AG08395 (cell line): Measurements from ENCODE around the gene HYAL2.
"Not testable (repeated sequence)": the region's sequence is repeated elsewhere in the genome, so short reads cannot be mapped to it uniquely, and the experiment has no call there.

Source experiments
- DNase-seq: peaks from one replicate; pipeline ENCODE4 v3.0.0; 2012; ENCODE audit warnings: mixed read lengths, low spot score

The HYAL2 gene

GRCh38 chr3:50312041-50312440, 10.5 kb downstream of the HYAL2 start:
- not testable (repeated sequence) for DNase-seq

DNA sequence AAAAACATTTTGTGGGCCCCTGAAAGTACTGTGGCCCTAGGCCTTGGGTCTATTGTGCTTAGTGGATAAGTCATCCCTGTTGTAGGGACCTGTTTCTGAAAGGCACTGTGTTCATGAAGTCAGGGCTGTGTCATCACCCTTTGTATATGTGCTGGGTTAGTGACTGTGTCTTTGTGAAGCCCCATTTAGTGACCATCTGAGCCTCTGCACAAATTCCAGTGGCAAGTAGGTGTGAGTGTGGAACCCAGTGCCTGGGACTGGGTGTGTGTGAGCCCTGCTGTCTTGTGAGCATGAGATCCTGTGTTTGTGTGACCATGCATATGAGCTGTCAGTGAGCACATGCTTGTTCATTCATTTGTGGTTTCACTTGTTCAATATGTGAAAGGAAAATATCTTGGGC, 17.9 kb downstream of the HYAL2 start:
- no peak for DNase-seq

DNA sequence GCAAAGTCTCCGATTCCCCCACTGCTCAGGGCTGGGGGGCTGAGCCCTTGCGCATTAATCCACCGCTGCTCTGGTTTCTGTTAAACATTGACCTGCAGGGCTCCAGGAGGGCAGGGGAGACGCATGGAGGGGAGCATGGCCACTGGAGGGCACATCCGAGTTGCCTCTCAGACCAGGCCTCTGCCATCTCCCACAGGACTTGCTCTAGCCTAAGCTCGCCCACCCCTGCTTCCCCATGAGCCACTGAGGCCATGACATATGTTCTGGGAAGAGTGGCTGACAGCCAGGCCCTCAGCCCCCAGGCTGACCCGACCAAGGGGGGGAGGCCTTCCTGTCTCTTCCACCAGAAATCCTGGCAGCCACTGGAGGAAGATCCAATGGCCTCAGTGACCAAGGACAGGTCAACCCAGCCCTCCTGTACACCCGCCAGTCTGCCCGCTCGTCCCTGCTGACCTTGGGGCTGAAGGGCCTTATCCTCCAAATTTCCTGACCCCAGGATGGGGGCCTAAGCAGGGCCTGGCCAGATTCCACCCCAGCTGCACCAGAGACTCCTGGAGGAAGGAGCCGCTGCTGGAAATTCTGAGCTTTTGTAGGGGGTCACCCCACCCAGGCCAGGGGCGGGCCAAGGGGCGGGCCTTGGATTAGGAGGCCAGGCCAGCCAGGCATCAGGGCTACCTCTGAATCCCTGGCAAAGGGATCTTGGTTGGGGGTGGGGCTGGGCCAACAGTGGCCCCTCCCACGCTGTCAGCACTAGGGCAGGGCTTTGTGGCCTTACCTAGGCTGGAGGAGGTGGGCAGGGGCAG, 19.3 kb downstream of the HYAL2 start, which contains the start of gene HYAL1:
HYAL1 (minus strand) TSS at position 562 of the 803 bp plus-strand sequence. CDS start 618 bp downstream, outside the sequence.
- no peak for DNase-seq

DNA sequence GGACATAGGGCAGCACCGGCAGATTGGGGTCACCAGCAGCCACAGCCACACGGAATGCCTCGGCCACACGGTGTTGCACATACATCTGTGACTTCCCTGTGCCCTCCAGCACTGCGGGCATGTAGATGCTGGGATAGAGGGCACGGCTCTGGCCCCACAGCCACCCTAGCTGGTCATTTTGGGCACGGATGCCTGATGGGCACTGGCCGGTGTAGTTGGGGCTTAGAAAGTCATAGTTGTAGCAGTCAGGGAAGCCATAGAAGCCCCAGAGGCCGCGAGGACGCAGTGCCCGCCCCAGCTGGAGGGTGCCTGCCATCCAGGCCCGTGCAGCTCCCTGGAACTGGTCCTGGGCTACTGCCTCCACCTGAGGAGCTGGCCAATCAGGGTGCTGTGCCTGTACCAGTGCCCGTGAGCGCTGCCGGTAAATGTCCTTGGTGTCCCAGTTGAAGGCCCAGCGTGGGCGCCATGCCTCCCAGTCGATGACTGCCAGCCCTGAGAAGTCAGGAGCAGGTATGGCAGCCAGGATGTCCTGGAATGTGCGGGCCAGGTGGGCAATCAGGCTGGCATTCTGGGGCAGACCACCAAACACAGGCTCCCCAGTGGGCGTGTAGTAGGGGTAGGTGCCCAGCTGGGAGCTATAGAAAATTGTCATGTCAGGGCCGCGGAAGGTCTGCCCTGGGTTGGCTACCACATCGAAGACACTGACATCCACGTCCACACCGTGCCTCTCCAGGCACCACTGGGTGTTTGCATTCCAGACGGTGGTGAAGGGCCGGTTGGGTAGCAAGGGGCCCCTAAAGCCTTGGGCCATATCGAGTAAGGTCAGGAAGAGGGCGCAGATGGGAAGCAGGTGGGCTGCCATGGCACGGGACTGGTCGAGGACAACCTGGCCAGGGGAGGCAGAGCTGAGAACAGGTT, 20.2 kb downstream of the HYAL2 start:
- DNase-seq = no peak

GRCh38 chr3:50300681-50301254, 21.8 kb downstream of the HYAL2 start:
- DNase-seq = no peak

DNA sequence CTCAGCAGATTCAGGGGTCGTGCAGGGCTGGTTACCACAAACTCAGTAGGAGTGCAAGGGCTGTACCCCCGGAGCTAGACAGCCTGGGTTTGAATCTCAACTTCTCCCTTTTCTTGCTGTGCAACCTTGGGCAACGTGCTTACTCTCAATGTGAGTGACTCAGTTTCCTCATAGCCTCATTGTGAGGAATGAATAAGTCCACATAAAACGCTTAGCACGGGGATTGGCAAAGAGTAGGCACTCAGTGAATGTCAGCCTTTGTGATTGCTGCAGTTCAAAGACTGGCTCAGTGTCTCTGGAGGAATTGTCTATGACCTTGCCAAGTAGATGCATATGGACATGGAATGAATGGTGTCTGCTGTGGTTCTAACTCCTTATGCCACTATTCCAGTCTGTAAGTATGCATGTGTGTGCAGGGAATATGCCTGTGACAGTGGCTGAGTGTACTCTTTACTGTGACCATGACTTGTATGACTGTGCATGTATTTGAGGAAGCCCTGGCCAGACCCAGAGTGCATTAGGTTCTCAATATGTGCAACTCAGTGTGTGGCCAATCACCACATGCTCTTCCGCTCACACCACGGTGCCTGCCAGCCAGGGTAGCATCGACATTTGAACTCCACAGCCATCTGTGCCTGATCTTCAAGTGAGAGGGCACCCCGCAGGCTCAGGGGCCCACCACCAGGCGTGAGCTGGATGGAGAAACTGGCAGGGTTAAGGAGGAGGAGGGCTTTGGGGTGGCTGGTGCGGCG, 22.4 kb downstream of the HYAL2 start:
- DNase-seq = peak; percentile 32

GRCh38 chr3:50299638-50299928, 23.0 kb downstream of the HYAL2 start:
- no peak for DNase-seq

DNA sequence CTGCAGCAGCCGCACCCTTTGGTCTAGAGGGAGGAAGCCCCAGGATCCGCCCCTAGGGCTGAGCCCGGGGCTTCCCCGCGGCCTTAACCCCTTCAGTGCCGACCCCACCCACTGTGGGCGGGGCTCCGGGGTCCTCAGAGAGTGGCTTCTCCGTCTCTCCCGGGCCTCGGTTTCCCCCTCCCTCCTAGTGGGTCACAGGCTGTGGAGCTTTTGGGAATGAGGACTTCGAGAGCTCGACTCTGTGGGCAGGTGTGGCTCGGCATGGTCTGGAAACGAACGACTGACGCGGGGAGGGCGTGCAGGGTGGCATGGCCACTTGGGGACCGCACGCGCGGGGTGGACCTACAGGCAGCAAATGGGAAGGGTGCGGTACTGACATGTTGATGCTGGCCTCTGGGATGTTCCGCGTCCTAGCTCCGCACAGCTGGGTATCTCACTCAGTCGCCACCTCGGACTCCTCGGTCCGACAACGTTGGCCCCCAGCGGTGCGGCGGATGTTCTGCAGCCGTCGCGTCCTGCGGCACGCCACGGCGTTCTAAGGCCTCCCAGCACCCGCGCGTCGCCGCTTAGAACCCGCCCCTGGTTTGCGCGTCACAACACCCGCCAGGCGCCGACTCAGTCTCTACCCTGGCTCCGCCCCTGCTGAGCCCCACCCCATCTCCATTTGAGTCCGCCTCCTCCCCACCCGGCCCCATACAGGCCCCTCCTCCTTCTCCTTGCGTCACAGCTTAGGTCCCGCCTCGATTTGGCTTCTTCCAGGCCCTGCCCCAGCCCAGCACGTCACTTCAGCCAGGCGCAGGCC, 23.5 kb downstream of the HYAL2 start, which contains the start of the genes HYAL3 and NAA80:
HYAL3 (minus strand) TSS at position 570 of the 802 bp plus-strand sequence. CDS start 3,803 bp downstream, outside the sequence.
NAA80 (minus strand) TSS at position 570 of the 802 bp plus-strand sequence. CDS start 1,942 bp downstream, outside the sequence.
- peak; percentile 100 for DNase-seq

DNA sequence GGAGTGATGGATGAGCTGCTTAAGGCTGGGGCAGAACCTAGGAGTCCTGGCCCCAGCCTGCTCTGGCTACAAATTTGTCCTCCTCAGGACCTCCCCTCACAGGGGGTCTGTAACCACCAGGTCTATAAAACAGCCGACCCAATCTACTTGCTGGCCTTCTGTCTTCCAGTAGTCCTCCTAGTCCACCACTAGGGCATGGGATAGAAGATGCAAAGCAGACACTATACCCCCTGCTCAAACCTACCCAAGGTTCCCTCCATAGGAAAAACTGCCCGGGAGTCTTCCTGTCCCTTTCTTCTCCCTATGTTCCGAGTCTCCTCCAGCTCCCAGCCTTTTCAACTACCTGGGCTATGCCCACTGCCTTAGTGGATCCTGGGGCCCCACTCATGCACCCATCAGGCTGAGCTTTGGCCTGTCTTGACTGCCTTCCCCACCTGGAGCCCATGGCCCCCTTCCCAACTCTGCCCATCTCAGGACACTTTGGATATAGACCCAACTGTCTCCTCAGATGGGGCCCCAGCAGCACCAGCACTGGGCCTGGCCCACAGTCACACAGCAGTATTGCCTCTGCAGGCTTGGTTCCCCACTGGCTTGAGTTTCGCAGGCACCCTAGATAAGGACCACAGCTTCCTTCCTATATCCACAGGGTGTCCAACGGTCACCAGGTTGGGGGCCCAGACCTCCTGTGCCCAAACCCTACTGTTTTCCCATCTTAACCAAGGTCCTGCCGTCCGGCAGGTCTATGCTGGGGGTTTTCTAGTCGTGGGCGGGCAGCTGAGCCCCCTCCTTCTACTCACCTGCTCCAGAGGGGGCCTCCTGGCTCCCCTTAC, 24.4 kb downstream of the HYAL2 start:
- no peak for DNase-seq

- no peak for DNase-seq
Measured at GRCh38 chr3:50297384-50297775, 25.2 kb downstream of the HYAL2 start.

DNA sequence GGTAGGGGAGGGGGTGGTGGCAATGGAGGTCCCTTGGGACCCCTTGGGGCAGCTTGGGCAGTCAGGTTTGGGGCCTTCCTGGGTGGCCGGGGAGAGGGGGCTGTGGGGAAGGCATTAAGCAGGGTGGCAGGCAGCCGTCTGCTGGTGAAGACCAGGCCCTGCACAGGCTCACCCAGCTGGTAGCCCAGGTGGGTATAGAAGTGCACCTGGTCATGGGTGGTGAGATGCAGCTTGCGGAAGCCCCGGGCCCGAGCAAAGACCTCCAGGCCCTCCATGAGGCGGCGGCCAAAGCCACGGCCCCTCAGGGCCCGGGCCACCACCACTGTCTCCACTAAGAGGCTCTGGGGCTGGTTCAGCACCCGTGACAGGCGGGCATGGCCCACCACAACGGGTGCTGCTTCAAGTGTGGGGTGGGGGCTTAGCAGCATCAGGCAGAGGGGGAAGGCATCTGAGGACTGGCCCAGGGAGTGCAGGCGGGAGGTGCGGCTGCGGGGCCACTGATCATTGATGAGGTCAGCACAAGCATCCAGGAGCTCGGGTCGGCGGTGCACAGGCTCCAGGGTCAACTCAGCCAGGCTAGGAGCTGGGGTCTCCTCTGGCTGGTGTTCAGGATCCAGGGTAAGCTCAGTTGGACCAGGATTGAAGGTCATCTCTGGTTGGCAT, 25.7 kb downstream of the HYAL2 start:
- no peak for DNase-seq

- DNase-seq = no peak
Measured at GRCh38 chr3:50295553-50296431, 26.8 kb downstream of the HYAL2 start.

DNA sequence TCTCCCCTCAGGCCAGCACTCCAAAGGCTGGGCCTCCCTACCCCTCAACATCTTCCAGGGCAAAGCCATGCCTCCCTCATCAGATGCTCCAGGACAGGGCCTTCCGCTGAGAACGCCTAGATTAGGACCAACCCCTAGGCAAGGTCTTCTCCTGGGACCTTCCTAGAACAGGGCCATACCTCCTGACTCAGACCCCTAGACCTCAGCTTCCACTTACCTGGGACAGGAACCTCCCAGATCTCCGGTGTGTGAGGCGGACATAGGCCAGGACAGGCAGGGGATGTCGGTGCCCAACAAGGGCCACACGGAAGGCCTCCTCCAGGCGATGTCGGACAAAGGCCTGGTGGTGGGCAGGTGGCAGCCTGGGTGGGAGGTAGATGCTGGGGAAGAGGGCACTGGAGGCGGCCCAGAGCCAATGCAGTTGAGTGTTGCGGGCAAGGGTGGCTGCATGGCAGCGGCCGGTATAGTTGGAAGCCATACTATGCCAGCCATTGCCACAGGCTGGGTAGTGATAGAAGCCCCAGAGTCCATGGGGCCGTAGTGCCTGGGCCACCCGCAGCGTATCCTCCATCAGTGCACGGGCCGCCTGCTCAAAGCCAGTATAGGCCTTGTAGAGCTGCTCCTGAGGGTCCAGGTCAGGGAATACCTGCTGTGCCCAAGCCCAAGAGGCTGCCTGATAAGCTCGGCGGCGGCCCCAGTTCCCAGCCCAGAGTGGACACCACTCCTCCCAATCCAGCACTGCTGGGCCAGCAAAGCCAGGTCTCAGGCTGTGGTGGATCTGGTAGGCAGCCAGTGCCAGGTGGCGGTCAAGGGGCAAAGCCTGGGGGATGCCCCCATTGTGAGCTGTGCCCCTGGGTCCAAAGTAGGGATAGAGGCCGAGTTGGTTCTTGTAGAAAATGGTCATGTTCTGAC, 27.8 kb downstream of the HYAL2 start:
- DNase-seq = no peak

GRCh38 chr3:50294089-50294488, 28.5 kb downstream of the HYAL2 start:
- no peak for DNase-seq

DNA sequence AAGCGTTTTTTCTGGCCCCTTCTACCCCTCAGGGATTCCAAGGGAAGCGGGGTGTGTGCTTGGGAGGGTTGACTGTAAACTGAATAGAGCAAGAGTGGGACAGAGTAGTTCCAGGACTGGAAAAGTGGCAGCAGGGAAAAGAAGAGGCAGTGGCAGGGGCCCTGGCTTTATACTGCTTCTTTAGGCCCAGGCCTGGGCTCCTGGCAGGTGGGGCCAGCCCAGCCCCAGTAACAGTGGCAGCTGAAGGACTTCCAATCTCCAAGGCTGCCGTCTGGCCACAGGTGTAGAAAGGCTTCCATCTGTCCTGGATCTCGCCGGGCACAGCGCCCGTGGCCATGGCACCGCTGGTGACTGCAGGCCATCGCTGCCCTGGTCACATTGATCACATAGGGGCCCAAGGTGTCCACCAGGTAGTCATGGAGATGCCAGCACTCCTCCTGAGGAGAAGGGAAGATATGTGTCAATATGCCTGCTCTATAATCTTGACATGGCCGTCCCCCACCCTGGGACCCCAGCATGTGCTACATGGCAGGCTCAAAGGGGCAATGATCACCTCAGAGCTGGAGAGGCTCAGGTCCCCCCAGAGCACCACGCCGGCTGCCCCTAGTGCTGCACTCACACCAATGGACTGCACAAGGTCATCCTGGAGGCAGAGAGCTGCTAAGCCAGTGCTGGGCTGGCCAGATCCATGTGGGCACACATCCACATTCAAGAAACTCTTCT, 29.3 kb downstream of the HYAL2 start:
- DNase-seq = no peak
